IMR-90 (cell line): ENCODE measurements around the gene KY. TPM values are rescaled to one million over a fixed set of nuclear protein-coding genes. Genes with fewer than 3 reads are reported as not detected.

ENCODE experiments used
- ATAC-seq: fragments of 200-7000 bp; cut with Tn5 transposase; 2 replicates; pipeline ENCODE4 v1.9.1; 2020; ENCODE audit warnings: low read depth, mild to moderate bottlenecking, moderate library complexity
- BruUV-seq: library from RNA; stranded (reverse); fragments of 400-500 nt; replicated peaks from 2 replicates; lab custom pipeline; 2021; lab: Mats Ljungman, UMichigan
- CTCF ChIA-PET: fragments of 300-600 bp; formaldehyde crosslinking; extraction: SDS; loops from one replicate; lab custom pipeline; 2021; ENCODE audit warnings: antibody characterized with exemption; lab: Yijun Ruan, JAX
- POLR2A ChIA-PET: fragments of 300-600 bp; sonication (Branson Sonifier 250); formaldehyde crosslinking; loops from one replicate; lab custom pipeline; 2022; ENCODE audit warnings: antibody characterized with exemption; ENCODE audit not compliant: unreplicated experiment; lab: Charles Lee
- DNase-seq: peaks from one replicate; pipeline ENCODE4 v3.0.0; 2013
- H2AFZ ChIP-seq: replicated peaks from 2 replicates; pipeline ENCODE3; 2013; ENCODE audit warnings: low read length, mild to moderate bottlenecking; ENCODE audit not compliant: poor library complexity
- H2AK5ac ChIP-seq: 2 replicates; pipeline ENCODE4 v1.6.1; 2013; ENCODE audit warnings: low read depth, low read length, inconsistent platforms
- H2AK9ac ChIP-seq: replicated peaks from 2 replicates; pipeline ENCODE3; 2013; ENCODE audit warnings: mild to moderate bottlenecking, low read depth, low read length, moderate library complexity; ENCODE audit not compliant: poor library complexity
- H2BK120ac ChIP-seq: 2 replicates; pipeline ENCODE4 v1.6.1; 2013; ENCODE audit warnings: low read depth, low read length, inconsistent platforms
- H2BK15ac ChIP-seq: 3 replicates; pipeline ENCODE4 v1.6.1; 2013; ENCODE audit warnings: low read depth, low read length, inconsistent platforms
- H2BK20ac ChIP-seq: 2 replicates; pipeline ENCODE4 v1.6.1; 2013; ENCODE audit warnings: low read depth, mild to moderate bottlenecking, inconsistent platforms, low read length, moderate library complexity
- H2BK5ac ChIP-seq: 2 replicates; pipeline ENCODE4 v1.6.1; 2013; ENCODE audit warnings: mild to moderate bottlenecking, low read depth, low read length, inconsistent platforms; ENCODE audit not compliant: poor library complexity, severe bottlenecking
- H3K14ac ChIP-seq: replicated peaks from 2 replicates; pipeline ENCODE4 v1.6.1; 2013; ENCODE audit warnings: low read depth, low read length, inconsistent platforms
- H3K18ac ChIP-seq: 2 replicates; pipeline ENCODE4 v1.6.1; 2013; ENCODE audit warnings: low read depth, low read length, control low read depth
- H3K23ac ChIP-seq: 2 replicates; pipeline ENCODE4 v1.6.1; 2013; ENCODE audit warnings: low read depth, low read length, inconsistent platforms
- H3K27ac ChIP-seq: 2 replicates; pipeline ENCODE4 v1.5.1; 2013; ENCODE audit warnings: mild to moderate bottlenecking, control low read depth, low read length; ENCODE audit not compliant: insufficient read depth
- H3K27me3 ChIP-seq: 2 replicates; pipeline ENCODE4 v1.6.1; 2013; ENCODE audit warnings: low read length; ENCODE audit not compliant: control insufficient read depth, insufficient read depth
- H3K36me3 ChIP-seq: 2 replicates; pipeline ENCODE4 v1.6.1; 2013; ENCODE audit warnings: low read length, mixed read lengths; ENCODE audit not compliant: control insufficient read depth, insufficient read depth
- H3K4ac ChIP-seq: 2 replicates; pipeline ENCODE4 v1.6.1; 2013; ENCODE audit warnings: low read depth, low read length, inconsistent platforms
- H3K4me1 ChIP-seq: 2 replicates; pipeline ENCODE4 v1.6.1; 2013; ENCODE audit warnings: low read length, mixed read lengths; ENCODE audit not compliant: control insufficient read depth, insufficient read depth
- H3K4me2 ChIP-seq: 2 replicates; pipeline ENCODE4 v1.6.1; 2013; ENCODE audit warnings: low read depth, mild to moderate bottlenecking, control low read depth, low read length, moderate library complexity
- H3K4me3 ChIP-seq: 2 replicates; pipeline ENCODE4 v1.5.1; 2013; ENCODE audit warnings: low read depth, mild to moderate bottlenecking, control low read depth, low read length, moderate library complexity; ENCODE audit not compliant: insufficient read depth
- H3K56ac ChIP-seq: 2 replicates; pipeline ENCODE4 v1.6.1; 2013; ENCODE audit warnings: low read length, inconsistent platforms; ENCODE audit not compliant: insufficient read depth; ENCODE audit errors: extremely low read depth
- H3K79me1 ChIP-seq, 2 experiments: 2 replicates each; pipeline ENCODE4 v1.6.1; 2013; ENCODE audit warnings: low read length in 2 of 2, inconsistent platforms in 1 of 2, low read depth in 1 of 2
- H3K9ac ChIP-seq: 2 replicates; pipeline ENCODE4 v1.6.1; 2013; ENCODE audit warnings: low read depth, low read length, control low read depth
- H3K9me1 ChIP-seq: 2 replicates; pipeline ENCODE4 v1.6.1; 2013; ENCODE audit warnings: low read length, inconsistent platforms; ENCODE audit not compliant: insufficient read depth
- H3K9me3 ChIP-seq: 2 replicates; pipeline ENCODE4 v1.6.1; 2013; ENCODE audit warnings: low read length; ENCODE audit not compliant: control insufficient read depth, insufficient read depth
- H4K20me1 ChIP-seq: 2 replicates; pipeline ENCODE4 v1.6.1; 2013; ENCODE audit warnings: low read length, inconsistent platforms; ENCODE audit not compliant: insufficient read depth
- H4K5ac ChIP-seq: 2 replicates; pipeline ENCODE4 v1.6.1; 2013; ENCODE audit warnings: mild to moderate bottlenecking, low read depth, low read length, control low read depth
- H4K8ac ChIP-seq, 2 experiments: 2 replicates each; pipeline ENCODE4 v1.6.1; 2013; ENCODE audit warnings: low read depth in 2 of 2, low read length in 2 of 2, control low read depth in 1 of 2, inconsistent platforms in 1 of 2
- H4K91ac ChIP-seq: 2 replicates; pipeline ENCODE4 v1.6.1; 2013; ENCODE audit warnings: low read depth, low read length, inconsistent platforms; ENCODE audit not compliant: insufficient read depth
- CEBPB ChIP-seq: IDR thresholded peaks from 2 replicates; pipeline ENCODE4 v1.6.1; 2012; ENCODE audit warnings: low read depth, low read length, improper control_type of control experiment
- ELK1 ChIP-seq: fragments of 150-350 bp; IDR thresholded peaks from 2 replicates; pipeline ENCODE4 v1.6.1; 2016; ENCODE audit warnings: low read depth, mild to moderate bottlenecking, low read length, moderate library complexity, borderline replicate concordance
- RFX5 ChIP-seq: IDR thresholded peaks from 2 replicates; pipeline ENCODE4 v1.8.0; 2012; ENCODE audit warnings: low read depth, mild to moderate bottlenecking, low read length, moderate library complexity
- SMC3 ChIP-seq: fragments of 150-350 bp; IDR thresholded peaks from 2 replicates; pipeline ENCODE4 v1.6.1; 2016; ENCODE audit warnings: low read depth, mild to moderate bottlenecking, antibody characterized with exemption, low read length, moderate library complexity
- WGBS, 2 experiments: methylation state at CpG; one replicate each; pipeline versions ENCODE4 v1.1.5 to v1.1.7; 2013; ENCODE audit warnings: missing lambda C conversion rate in 2 of 2; ENCODE audit not compliant: insufficient read length in 1 of 2; ENCODE audit errors: extremely low coverage in 2 of 2; 5-methylcytosine and 5-hydroxymethylcytosine counted together
- dilution Hi-C: fragments of 300-500 bp; cut with HindIII; formaldehyde crosslinking; loops from one replicate; pipeline ENCODE4 v1.14.3; 2018; ENCODE audit warnings: low sequenced_read_pairs; ENCODE audit not compliant: unreplicated experiment
- in situ Hi-C: fragments of 300-500 bp; cut with MboI; formaldehyde crosslinking; loops from 3 replicates; pipeline ENCODE4 v1.14.3; 2019; ENCODE audit warnings: low sequenced_read_pairs, inconsistent platforms, mixed read lengths
- intact Hi-C: fragments of 100-400 bp; cut with micrococcal nuclease; formaldehyde crosslinking; loops from 2 replicates; pipeline ENCODE4 v1.10.0; 2022
- polyA plus RNA-seq, 3 experiments: library from polyadenylated mRNA; depleted of rRNA; stranded (reverse); fragments of >200 nt; gene quantifications; 2 replicates each; pipeline ENCODE4 v1.2.3, GENCODE V29; 2012; ENCODE audit warnings: low replicate concordance in 1 of 3
- total RNA-seq: library from RNA; depleted of rRNA; stranded (reverse); fragments of >200 nt; gene quantifications from 2 replicates; pipeline ENCODE4 v1.2.3, GENCODE V29; 2012

The KY gene
- total and polyA plus RNA-seq, 2 of the 4 experiments (the other 2 are of a cell fraction): under 0.01 to 0.09 TPM

GRCh38 chr3:134613006-134613520 lies 37.8 kb downstream of the KY start:
- dilution Hi-C loops: no loop called here
- H2BK5ac ChIP-seq: no peak overlapping the region
- TF ChIP-seq SMC3: no peak
- no peak for TF ChIP-seq RFX5
- TF ChIP-seq ELK1: no peak
- TF ChIP-seq CEBPB: no peak

More at GRCh38 chr3:134613006-134613520, 37.8 kb downstream of the KY start:
- H4K91ac ChIP-seq: no peak overlapping the region
- no peak overlapping the region for H2AFZ ChIP-seq
- no peak overlapping the region for H3K27ac ChIP-seq
- no peaks in the 10 kb centered on the region; the same call in 1 of the 2 replicates for H3K9me1 ChIP-seq
- no peak overlapping the region for H3K14ac ChIP-seq
- POLR2A ChIA-PET: no interaction called here
- H3K56ac ChIP-seq: no peak overlapping the region
- CTCF ChIA-PET: no interaction called here
- H2BK120ac ChIP-seq: no peak overlapping the region
- no peak overlapping the region for H3K4me3 ChIP-seq
- no peaks in the 10 kb centered on the region for H3K9me3 ChIP-seq
- H2BK20ac ChIP-seq: no peak overlapping the region
- H4K5ac ChIP-seq: no peak overlapping the region
- no peak overlapping the region for H3K4me2 ChIP-seq
- DNase-seq (no peak), ATAC-seq (no peak)
- no peak overlapping the region for H2BK15ac ChIP-seq
- H4K20me1 ChIP-seq: no peaks in the 10 kb centered on the region
- 40% methylated on average over 2 of the region's 6 CpGs; no CpG with 5 or more reads in 1 of the 2 experiments for WGBS, 2 experiments
- no peak overlapping the region for H3K23ac ChIP-seq
- H4K8ac ChIP-seq: no peak overlapping the region
- H3K27me3 ChIP-seq: peaks cover 43% of the 10 kb centered on the region
- H3K36me3 ChIP-seq: no peaks in the 10 kb centered on the region
- H3K4ac ChIP-seq: no peak overlapping the region
- no peak overlapping the region for H3K9ac ChIP-seq
- no peaks in the 10 kb centered on the region for H3K79me1 ChIP-seq
- H3K4me1 ChIP-seq: peaks cover 2% of the 10 kb centered on the region; the same call in 1 of the 2 replicates
- no peak overlapping the region for H2AK9ac ChIP-seq
- BruUV-seq: no TSS peak
- no peak overlapping the region for H3K18ac ChIP-seq
- no peak overlapping the region for H2AK5ac ChIP-seq
- in situ Hi-C loops (no loop called here), intact Hi-C loops (no loop called here)
